IMR-90 (cell line): ENCODE data around the gene CABP4. TPM values are rescaled to one million over a fixed set of nuclear protein-coding genes. Genes with fewer than 3 reads are reported as not detected.
A peak's percentile ranks its signal among the peaks of the same experiment; 100 is the strongest.

Source experiments
- ATAC-seq: fragments of 200-7000 bp; cut with Tn5 transposase; 2 replicates; pipeline ENCODE4 v1.9.1; 2020; ENCODE audit warnings: low read depth, mild to moderate bottlenecking, moderate library complexity
- BruUV-seq: library from RNA; stranded (reverse); fragments of 400-500 nt; replicated peaks from 2 replicates; lab custom pipeline; 2021; lab: Mats Ljungman, UMichigan
- CTCF ChIA-PET: fragments of 300-600 bp; formaldehyde crosslinking; extraction: SDS; loops from one replicate; lab custom pipeline; 2021; ENCODE audit warnings: antibody characterized with exemption; lab: Yijun Ruan, JAX
- POLR2A ChIA-PET: fragments of 300-600 bp; sonication (Branson Sonifier 250); formaldehyde crosslinking; loops from one replicate; lab custom pipeline; 2022; ENCODE audit warnings: antibody characterized with exemption; ENCODE audit not compliant: unreplicated experiment; lab: Charles Lee
- DNase-seq: peaks from one replicate; pipeline ENCODE4 v3.0.0; 2013
- H2AFZ ChIP-seq: replicated peaks from 2 replicates; pipeline ENCODE3; 2013; ENCODE audit warnings: low read length, mild to moderate bottlenecking; ENCODE audit not compliant: poor library complexity
- H2AK5ac ChIP-seq: 2 replicates; pipeline ENCODE4 v1.6.1; 2013; ENCODE audit warnings: low read depth, low read length, inconsistent platforms
- H2AK9ac ChIP-seq: replicated peaks from 2 replicates; pipeline ENCODE3; 2013; ENCODE audit warnings: mild to moderate bottlenecking, low read depth, low read length, moderate library complexity; ENCODE audit not compliant: poor library complexity
- H2BK120ac ChIP-seq: 2 replicates; pipeline ENCODE4 v1.6.1; 2013; ENCODE audit warnings: low read depth, low read length, inconsistent platforms
- H2BK15ac ChIP-seq: 3 replicates; pipeline ENCODE4 v1.6.1; 2013; ENCODE audit warnings: low read depth, low read length, inconsistent platforms
- H2BK20ac ChIP-seq: 2 replicates; pipeline ENCODE4 v1.6.1; 2013; ENCODE audit warnings: low read depth, mild to moderate bottlenecking, inconsistent platforms, low read length, moderate library complexity
- H2BK5ac ChIP-seq: 2 replicates; pipeline ENCODE4 v1.6.1; 2013; ENCODE audit warnings: mild to moderate bottlenecking, low read depth, low read length, inconsistent platforms; ENCODE audit not compliant: poor library complexity, severe bottlenecking
- H3K14ac ChIP-seq: replicated peaks from 2 replicates; pipeline ENCODE4 v1.6.1; 2013; ENCODE audit warnings: low read depth, low read length, inconsistent platforms
- H3K18ac ChIP-seq: 2 replicates; pipeline ENCODE4 v1.6.1; 2013; ENCODE audit warnings: low read depth, low read length, control low read depth
- H3K23ac ChIP-seq: 2 replicates; pipeline ENCODE4 v1.6.1; 2013; ENCODE audit warnings: low read depth, low read length, inconsistent platforms
- H3K27ac ChIP-seq: 2 replicates; pipeline ENCODE4 v1.5.1; 2013; ENCODE audit warnings: mild to moderate bottlenecking, control low read depth, low read length; ENCODE audit not compliant: insufficient read depth
- H3K27me3 ChIP-seq: 2 replicates; pipeline ENCODE4 v1.6.1; 2013; ENCODE audit warnings: low read length; ENCODE audit not compliant: control insufficient read depth, insufficient read depth
- H3K36me3 ChIP-seq: 2 replicates; pipeline ENCODE4 v1.6.1; 2013; ENCODE audit warnings: low read length, mixed read lengths; ENCODE audit not compliant: control insufficient read depth, insufficient read depth
- H3K4ac ChIP-seq: 2 replicates; pipeline ENCODE4 v1.6.1; 2013; ENCODE audit warnings: low read depth, low read length, inconsistent platforms
- H3K4me1 ChIP-seq: 2 replicates; pipeline ENCODE4 v1.6.1; 2013; ENCODE audit warnings: low read length, mixed read lengths; ENCODE audit not compliant: control insufficient read depth, insufficient read depth
- H3K4me2 ChIP-seq: 2 replicates; pipeline ENCODE4 v1.6.1; 2013; ENCODE audit warnings: low read depth, mild to moderate bottlenecking, control low read depth, low read length, moderate library complexity
- H3K4me3 ChIP-seq: 2 replicates; pipeline ENCODE4 v1.5.1; 2013; ENCODE audit warnings: low read depth, mild to moderate bottlenecking, control low read depth, low read length, moderate library complexity; ENCODE audit not compliant: insufficient read depth
- H3K56ac ChIP-seq: 2 replicates; pipeline ENCODE4 v1.6.1; 2013; ENCODE audit warnings: low read length, inconsistent platforms; ENCODE audit not compliant: insufficient read depth; ENCODE audit errors: extremely low read depth
- H3K79me1 ChIP-seq, 2 experiments: 2 replicates each; pipeline ENCODE4 v1.6.1; 2013; ENCODE audit warnings: low read length in 2 of 2, inconsistent platforms in 1 of 2, low read depth in 1 of 2
- H3K9ac ChIP-seq: 2 replicates; pipeline ENCODE4 v1.6.1; 2013; ENCODE audit warnings: low read depth, low read length, control low read depth
- H3K9me1 ChIP-seq: 2 replicates; pipeline ENCODE4 v1.6.1; 2013; ENCODE audit warnings: low read length, inconsistent platforms; ENCODE audit not compliant: insufficient read depth
- H3K9me3 ChIP-seq: 2 replicates; pipeline ENCODE4 v1.6.1; 2013; ENCODE audit warnings: low read length; ENCODE audit not compliant: control insufficient read depth, insufficient read depth
- H4K20me1 ChIP-seq: 2 replicates; pipeline ENCODE4 v1.6.1; 2013; ENCODE audit warnings: low read length, inconsistent platforms; ENCODE audit not compliant: insufficient read depth
- H4K5ac ChIP-seq: 2 replicates; pipeline ENCODE4 v1.6.1; 2013; ENCODE audit warnings: mild to moderate bottlenecking, low read depth, low read length, control low read depth
- H4K8ac ChIP-seq, 2 experiments: 2 replicates each; pipeline ENCODE4 v1.6.1; 2013; ENCODE audit warnings: low read depth in 2 of 2, low read length in 2 of 2, control low read depth in 1 of 2, inconsistent platforms in 1 of 2
- H4K91ac ChIP-seq: 2 replicates; pipeline ENCODE4 v1.6.1; 2013; ENCODE audit warnings: low read depth, low read length, inconsistent platforms; ENCODE audit not compliant: insufficient read depth
- BHLHE40 ChIP-seq: fragments of 150-350 bp; IDR thresholded peaks from 2 replicates; pipeline ENCODE4 v1.6.1; 2016; ENCODE audit warnings: mild to moderate bottlenecking, low read depth, low read length
- CEBPB ChIP-seq: IDR thresholded peaks from 2 replicates; pipeline ENCODE4 v1.6.1; 2012; ENCODE audit warnings: low read depth, low read length, improper control_type of control experiment
- CHD1 ChIP-seq: IDR thresholded peaks from 2 replicates; pipeline ENCODE4 v1.6.1; 2012; ENCODE audit warnings: low read depth, low read length, improper control_type of control experiment
- CTCF ChIP-seq: conservative IDR thresholded peaks from 2 replicates; pipeline ENCODE4 v1.5.1; 2012; ENCODE audit warnings: mild to moderate bottlenecking, low read depth, low read length, improper control_type of control experiment
- ELK1 ChIP-seq: fragments of 150-350 bp; IDR thresholded peaks from 2 replicates; pipeline ENCODE4 v1.6.1; 2016; ENCODE audit warnings: low read depth, mild to moderate bottlenecking, low read length, moderate library complexity, borderline replicate concordance
- FOS ChIP-seq: fragments of 150-350 bp; IDR thresholded peaks from 2 replicates; pipeline ENCODE4 v1.6.1; 2016; ENCODE audit warnings: low read depth, low read length
- MAFK ChIP-seq: IDR thresholded peaks from 2 replicates; pipeline ENCODE4 v1.6.1; 2012; ENCODE audit warnings: low read depth, low read length, improper control_type of control experiment
- MAZ ChIP-seq: IDR thresholded peaks from 2 replicates; pipeline ENCODE4 v1.6.1; 2012; ENCODE audit warnings: low read depth, mild to moderate bottlenecking, low read length, improper control_type of control experiment, moderate library complexity, borderline replicate concordance
- MXI1 ChIP-seq: IDR thresholded peaks from 2 replicates; pipeline ENCODE4 v1.6.1; 2012; ENCODE audit warnings: low read depth, mild to moderate bottlenecking, low read length, moderate library complexity, borderline replicate concordance
- NFE2L2 ChIP-seq: fragments of 150-350 bp; IDR thresholded peaks from 2 replicates; pipeline ENCODE4 v1.6.1; 2016; ENCODE audit warnings: low read depth, mild to moderate bottlenecking, low read length
- POLR2A ChIP-seq: IDR thresholded peaks from 2 replicates; pipeline ENCODE4 v1.6.1; 2012; ENCODE audit warnings: mild to moderate bottlenecking, low read depth, low read length
- RAD21 ChIP-seq: IDR thresholded peaks from 2 replicates; pipeline ENCODE4 v1.6.1; 2012; ENCODE audit warnings: low read length, improper control_type of control experiment
- RCOR1 ChIP-seq: IDR thresholded peaks from 2 replicates; pipeline ENCODE4 v1.6.1; 2012; ENCODE audit warnings: mild to moderate bottlenecking, low read length, improper control_type of control experiment; ENCODE audit not compliant: insufficient replicate concordance
- RFX5 ChIP-seq: IDR thresholded peaks from 2 replicates; pipeline ENCODE4 v1.8.0; 2012; ENCODE audit warnings: low read depth, mild to moderate bottlenecking, low read length, moderate library complexity
- SMC3 ChIP-seq: fragments of 150-350 bp; IDR thresholded peaks from 2 replicates; pipeline ENCODE4 v1.6.1; 2016; ENCODE audit warnings: low read depth, mild to moderate bottlenecking, antibody characterized with exemption, low read length, moderate library complexity
- USF2 ChIP-seq: fragments of 150-350 bp; IDR thresholded peaks from 2 replicates; pipeline ENCODE4 v1.6.1; 2017; ENCODE audit warnings: mild to moderate bottlenecking, antibody characterized with exemption, low read length, low read depth
- WGBS, 2 experiments: methylation state at CpG; one replicate each; pipeline versions ENCODE4 v1.1.5 to v1.1.7; 2013; ENCODE audit warnings: missing lambda C conversion rate in 2 of 2; ENCODE audit not compliant: insufficient read length in 1 of 2; ENCODE audit errors: extremely low coverage in 2 of 2; 5-methylcytosine and 5-hydroxymethylcytosine counted together
- dilution Hi-C: fragments of 300-500 bp; cut with HindIII; formaldehyde crosslinking; loops from one replicate; pipeline ENCODE4 v1.14.3; 2018; ENCODE audit warnings: low sequenced_read_pairs; ENCODE audit not compliant: unreplicated experiment
- in situ Hi-C: fragments of 300-500 bp; cut with MboI; formaldehyde crosslinking; loops from 3 replicates; pipeline ENCODE4 v1.14.3; 2019; ENCODE audit warnings: low sequenced_read_pairs, inconsistent platforms, mixed read lengths
- intact Hi-C: fragments of 100-400 bp; cut with micrococcal nuclease; formaldehyde crosslinking; loops from 2 replicates; pipeline ENCODE4 v1.10.0; 2022
- polyA plus RNA-seq, 3 experiments: library from polyadenylated mRNA; depleted of rRNA; stranded (reverse); fragments of >200 nt; gene quantifications; 2 replicates each; pipeline ENCODE4 v1.2.3, GENCODE V29; 2012; ENCODE audit warnings: low replicate concordance in 1 of 3
- total RNA-seq: library from RNA; depleted of rRNA; stranded (reverse); fragments of >200 nt; gene quantifications from 2 replicates; pipeline ENCODE4 v1.2.3, GENCODE V29; 2012

Gene CABP4
- total and polyA plus RNA-seq, 2 of the 4 experiments (the other 2 are of a cell fraction), result not detected

GRCh38 chr11:67429722-67430121 lies 25.4 kb upstream of the CABP4 start:
- Histone ChIP-seq H3K4ac (no peak overlapping the region), H2BK15ac (no peak overlapping the region), H3K23ac (no peak overlapping the region), H3K27me3 (no peaks in the 10 kb centered on the region), H2AFZ (no peak overlapping the region), H3K18ac (no peak overlapping the region), H3K4me1 (peaks cover 5% of the 10 kb centered on the region), H2BK20ac (no peak overlapping the region), H3K4me3 (no peak overlapping the region), H3K14ac (no peak overlapping the region), H3K79me1 (peaks cover 11 to 29% of the 10 kb centered on the region in 2 experiments), H4K5ac (no peak overlapping the region), H2AK5ac (no peak overlapping the region), H3K4me2 (no peak overlapping the region), H2AK9ac (no peak overlapping the region), H4K91ac (no peak overlapping the region), H3K9me1 (peaks cover 8% of the 10 kb centered on the region), H4K8ac (peak overlapping the region in 1 of 2 experiments; percentile 2; a peak in 1 of 4 replicates), H2BK5ac (no peak overlapping the region), H4K20me1 (no peaks in the 10 kb centered on the region; the same call in 1 of the 2 replicates), H2BK120ac (no peak overlapping the region), H3K27ac (no peak overlapping the region), H3K9me3 (no peaks in the 10 kb centered on the region), H3K9ac (no peak overlapping the region), H3K56ac (no peak overlapping the region), H3K36me3 (peaks cover 26% of the 10 kb centered on the region)
- dilution Hi-C loops (no loop called here), intact Hi-C loops (no loop called here), in situ Hi-C loops (no loop called here)
- CTCF ChIA-PET, result no interaction called here
- no TSS peak for BruUV-seq
- TF ChIP-seq RAD21 (no peak), BHLHE40 (no peak), RCOR1 (no peak), CTCF (no peak), RFX5 (no peak), MAZ (no peak), NFE2L2 (no peak), SMC3 (no peak), POLR2A (no peak), FOS (no peak), ELK1 (no peak), MAFK (no peak), MXI1 (no peak), CHD1 (no peak), USF2 (no peak), CEBPB (no peak)
- DNase-seq (no peak), ATAC-seq (no peak)
- WGBS, 2 experiments, result 100% methylated on average over 3 of the region's 11 CpGs; no CpG with 5 or more reads in 1 of the 2 experiments
- POLR2A ChIA-PET, result no interaction called here
